H7 (cell line): ENCODE results near the gene PSMB9. TPM values are rescaled to one million over a fixed set of nuclear protein-coding genes. Genes with fewer than 3 reads are reported as not detected.

ENCODE experiments used
- DNase-seq: peaks from one replicate; pipeline ENCODE4 v3.0.0; 2012
- H3K27me3 ChIP-seq: 2 replicates; pipeline ENCODE4 v1.6.0; 2011; ENCODE audit warnings: mild to moderate bottlenecking, low read length; ENCODE audit not compliant: control insufficient read depth, insufficient read depth
- H3K36me3 ChIP-seq: replicated peaks from 2 replicates; pipeline ENCODE4 v1.5.1; 2011; ENCODE audit warnings: low read length; ENCODE audit not compliant: control insufficient read depth, insufficient read depth
- H3K4me3 ChIP-seq: 2 replicates; pipeline ENCODE4 v1.5.1; 2011; ENCODE audit warnings: low read depth, mild to moderate bottlenecking, control low read depth, low read length, moderate library complexity; ENCODE audit not compliant: insufficient read depth
- total RNA-seq: library from RNA; depleted of rRNA; stranded (reverse); fragments of >200 nt; shearing (Covaris generic); gene quantifications from 2 replicates; pipeline ENCODE4 v1.2.3, GENCODE V29; 2014

The PSMB9 gene
- total RNA-seq, 1 experiment from 2014 or later, result not detected

DNA sequence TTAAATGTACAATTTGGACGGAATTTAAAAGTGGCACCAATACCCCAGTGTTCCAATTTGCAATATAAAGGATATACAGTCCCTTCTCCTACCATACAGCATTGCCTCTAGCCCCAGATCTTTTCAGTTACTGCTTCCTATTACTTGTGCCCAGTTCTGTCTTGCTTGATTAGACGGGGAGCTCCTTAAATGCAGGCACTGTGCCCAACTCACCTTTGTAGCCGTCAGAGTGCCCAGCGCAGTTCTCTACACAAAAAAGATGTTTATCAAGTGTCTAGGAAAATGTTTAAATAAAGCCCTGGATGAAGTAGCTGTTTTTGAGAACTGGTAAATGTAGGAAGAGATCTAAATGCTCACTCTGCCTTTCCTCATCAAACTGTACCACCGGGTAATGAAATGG lies 23.1 kb upstream of the PSMB9 start:
- Histone ChIP-seq H3K27me3 (peaks cover 4% of the 10 kb centered on the region; the same call in 1 of the 2 replicates), H3K4me3 (no peak overlapping the region), H3K36me3 (peaks cover 4% of the 10 kb centered on the region)
- DNase-seq, result no peak

DNA sequence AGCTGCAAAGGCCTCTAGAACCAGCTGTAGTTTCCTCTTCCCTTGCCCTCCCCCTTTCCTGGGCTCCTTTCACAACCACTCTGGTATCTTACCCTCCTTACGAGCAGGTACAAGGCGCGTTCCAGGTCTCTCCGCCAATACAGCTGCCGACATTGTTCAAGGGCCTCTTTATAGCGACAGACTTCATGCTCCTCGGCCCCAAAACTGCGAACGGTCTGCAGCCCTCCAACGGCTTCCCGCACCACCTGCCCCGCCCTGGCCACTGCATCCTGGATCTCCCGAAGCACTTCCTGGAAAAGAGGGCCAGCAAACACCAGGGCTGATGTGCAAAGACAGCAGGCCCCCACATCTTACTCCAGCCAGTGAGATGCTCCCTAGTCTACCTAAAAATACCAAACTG lies 21.5 kb upstream of the PSMB9 start:
- Histone ChIP-seq H3K4me3 (no peak overlapping the region), H3K36me3 (peaks cover 4% of the 10 kb centered on the region), H3K27me3 (peaks cover 9% of the 10 kb centered on the region; the same call in 1 of the 2 replicates)
- no peak for DNase-seq

DNA sequence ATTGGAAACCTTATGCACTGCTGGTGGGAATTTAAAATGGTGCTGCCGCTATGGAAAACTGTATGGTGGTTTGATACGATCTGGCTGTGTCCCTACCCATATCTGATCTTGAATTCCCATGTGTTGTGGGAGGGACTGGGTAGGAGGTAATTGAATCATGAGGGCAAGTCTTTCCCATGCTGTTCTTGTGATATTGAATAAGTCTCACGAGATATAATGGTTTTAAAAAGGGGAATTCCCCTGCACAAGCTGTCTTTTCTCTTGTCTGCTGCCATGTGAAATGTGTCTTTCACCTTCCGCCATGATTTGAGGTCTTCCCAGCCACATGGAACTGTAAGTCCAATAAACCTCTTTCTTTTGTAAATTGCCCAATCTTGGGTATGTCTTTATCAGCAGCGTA lies 20.3 kb upstream of the PSMB9 start:
- DNase-seq, result no peak
- peaks cover 14% of the 10 kb centered on the region; the same call in 1 of the 2 replicates for H3K27me3 ChIP-seq
- H3K4me3 ChIP-seq, result no peak overlapping the region
- peaks cover 4% of the 10 kb centered on the region for H3K36me3 ChIP-seq

DNA sequence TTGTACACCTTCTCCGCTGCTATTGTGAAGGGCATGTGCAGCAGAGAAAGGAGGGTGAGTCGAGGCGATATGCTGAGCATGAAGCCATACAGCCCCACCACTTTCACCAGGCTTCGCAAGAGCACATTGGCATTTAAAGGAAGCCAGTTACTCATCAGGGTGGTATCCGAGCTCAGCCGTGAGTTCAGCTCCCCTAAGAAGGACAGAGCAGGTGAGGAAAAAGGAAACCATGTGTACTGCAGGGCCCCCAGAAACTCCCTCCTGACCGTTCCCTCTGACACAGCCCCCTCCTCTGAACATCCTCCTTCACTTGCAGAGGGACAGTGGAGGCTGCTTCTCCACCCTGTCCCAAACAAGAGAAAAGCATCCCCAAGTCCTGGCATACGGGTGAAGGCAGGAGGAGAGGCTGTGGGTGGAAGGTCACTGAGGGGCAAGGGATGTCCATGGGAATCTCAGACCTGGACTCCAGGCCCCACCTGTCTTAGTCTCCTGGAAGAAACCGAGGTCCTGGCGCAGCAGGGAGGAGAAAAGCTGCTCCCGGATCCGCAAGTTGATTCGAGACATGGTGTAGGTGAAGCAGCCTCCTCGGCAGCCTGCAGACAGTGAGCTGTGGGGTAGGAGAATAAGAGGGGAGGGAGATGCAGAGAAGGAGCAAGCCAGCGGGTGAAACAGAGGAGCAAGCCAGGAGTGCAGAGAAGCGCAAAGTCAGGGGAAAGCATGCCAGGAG lies 18.7 kb upstream of the PSMB9 start:
- DNase-seq, result no peak
- H3K27me3 ChIP-seq, result peaks cover 16% of the 10 kb centered on the region; the same call in 1 of the 2 replicates
- no peak overlapping the region for H3K4me3 ChIP-seq
- peaks cover 2% of the 10 kb centered on the region for H3K36me3 ChIP-seq

DNA sequence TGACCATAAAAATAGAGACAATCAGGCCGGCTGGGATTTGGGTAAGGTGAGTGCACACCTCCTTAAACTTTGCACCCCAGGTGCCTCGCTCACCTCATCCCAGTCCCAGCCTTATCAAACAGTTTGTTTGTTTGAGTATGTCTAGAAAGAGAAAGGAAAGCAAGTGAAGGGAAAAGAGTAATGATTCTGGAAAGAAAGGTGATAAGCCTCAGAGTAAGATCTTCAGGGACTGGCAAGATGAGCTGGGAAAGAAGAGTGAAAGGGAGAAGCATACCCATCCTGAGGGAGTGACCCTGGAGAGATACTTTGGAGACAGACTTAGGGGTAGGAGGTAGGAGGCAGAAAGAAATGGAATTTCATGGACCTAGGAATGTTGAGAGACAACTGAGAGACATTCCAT lies 17.1 kb upstream of the PSMB9 start:
- Histone ChIP-seq H3K4me3 (no peak overlapping the region), H3K27me3 (peaks cover 22% of the 10 kb centered on the region; the same call in 1 of the 2 replicates), H3K36me3 (peaks cover 2% of the 10 kb centered on the region)
- DNase-seq, result no peak

- H3K36me3 ChIP-seq, result peaks cover 2% of the 10 kb centered on the region
- peaks cover 28% of the 10 kb centered on the region for H3K27me3 ChIP-seq
- peak overlapping the region; percentile 83 for H3K4me3 ChIP-seq
- DNase-seq, result no peak
Observed at GRCh38 chr6:32837651-32838113, 16.3 kb upstream of the PSMB9 start.

DNA sequence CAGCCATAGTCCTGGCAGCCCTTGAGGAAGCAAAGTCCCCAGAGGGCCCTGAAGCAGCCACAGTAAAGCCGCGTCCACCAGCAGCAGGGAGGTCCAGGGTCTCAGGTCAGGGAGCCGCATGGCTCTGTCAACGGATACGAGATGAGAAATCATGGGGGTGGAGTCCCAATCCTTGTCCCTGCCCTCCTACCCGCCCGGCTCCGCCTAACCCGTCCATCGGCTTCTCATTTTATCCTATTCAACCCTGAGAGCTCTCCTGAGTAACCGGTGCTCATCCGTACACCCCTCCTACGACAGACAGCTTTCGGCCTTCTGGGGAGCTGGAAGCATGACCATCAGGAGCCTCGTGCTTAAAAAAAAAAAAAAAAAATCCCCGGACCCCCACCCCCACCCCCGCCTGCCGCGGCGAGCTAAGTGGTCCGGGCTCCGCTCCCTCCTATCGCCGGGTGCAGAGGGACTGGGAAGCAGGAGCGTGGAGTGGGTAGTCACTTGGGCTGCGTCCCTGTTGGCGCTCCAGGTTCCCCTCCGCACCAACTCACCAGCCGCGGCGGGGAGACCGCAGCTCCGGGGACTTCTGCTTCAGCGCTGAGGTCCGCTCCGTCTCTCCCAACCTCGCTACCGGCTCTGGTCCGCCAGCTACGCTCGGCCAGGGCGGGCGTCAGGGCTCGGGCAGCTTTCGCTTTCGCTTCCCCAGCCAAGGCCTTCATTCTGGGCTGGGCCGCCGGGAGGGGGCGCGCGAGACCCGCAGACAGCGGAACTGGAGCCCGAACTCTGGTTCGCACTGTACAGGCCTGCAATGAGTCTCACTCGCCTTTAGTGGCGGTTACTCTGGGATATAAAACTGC lies 15.7 kb upstream of the PSMB9 start, which contains the start of gene TAP2:
Gene TAP2 (minus strand): TSS at position 626 of the 845 bp plus-strand sequence. CDS start 506 bp downstream, at position 120.
- peak; percentile 96 for DNase-seq
- Histone ChIP-seq H3K4me3 (peak within 1 kb of the TSS; percentile 83), H3K27me3 (peaks cover 35% of the 10 kb centered on the region), H3K36me3 (peaks cover 2% of the 10 kb centered on the region)

GRCh38 chr6:32839356-32839755 lies 14.6 kb upstream of the PSMB9 start:
- Histone ChIP-seq H3K4me3 (no peak overlapping the region), H3K36me3 (peaks cover 2% of the 10 kb centered on the region)
- no peak for DNase-seq

DNA sequence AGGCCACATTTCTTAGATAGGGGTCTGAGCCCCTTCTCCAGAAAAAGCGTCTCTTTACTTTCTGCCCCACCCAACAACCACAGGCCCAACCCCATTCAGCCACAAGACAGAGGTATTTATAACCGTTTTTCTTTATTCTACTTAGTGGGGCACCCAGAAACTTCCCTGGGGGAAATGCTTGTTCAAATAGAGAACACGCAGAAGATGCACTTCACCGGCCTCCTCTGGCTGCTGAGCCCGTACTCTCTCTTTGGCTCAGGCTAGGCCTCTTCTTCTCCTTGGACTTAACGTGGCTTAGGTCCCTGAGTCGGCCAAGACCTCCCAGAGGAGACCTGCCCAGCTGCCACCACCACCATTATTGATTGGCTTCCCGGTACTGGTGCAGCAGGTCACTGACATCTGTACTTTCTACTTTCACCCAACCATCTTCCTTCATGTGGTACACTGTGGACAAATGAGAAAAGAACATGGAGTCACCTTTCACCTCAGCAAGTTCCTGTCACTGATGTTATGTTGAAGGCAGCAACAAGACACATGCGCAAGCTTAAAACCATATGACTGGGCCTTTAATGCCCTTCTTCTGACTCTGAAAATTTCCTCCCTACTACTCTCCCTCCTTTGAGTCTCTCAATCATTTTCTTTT lies 13.3 kb upstream of the PSMB9 start:
- DNase-seq, result no peak
- no peaks in the 10 kb centered on the region; the same call in 1 of the 2 replicates for H3K36me3 ChIP-seq
- H3K4me3 ChIP-seq, result no peak overlapping the region
- peaks cover 52% of the 10 kb centered on the region for H3K27me3 ChIP-seq

More at GRCh38 chr6:32839356-32839755, 14.6 kb upstream of the PSMB9 start:
- H3K27me3 ChIP-seq, result peaks cover 45% of the 10 kb centered on the region

DNA sequence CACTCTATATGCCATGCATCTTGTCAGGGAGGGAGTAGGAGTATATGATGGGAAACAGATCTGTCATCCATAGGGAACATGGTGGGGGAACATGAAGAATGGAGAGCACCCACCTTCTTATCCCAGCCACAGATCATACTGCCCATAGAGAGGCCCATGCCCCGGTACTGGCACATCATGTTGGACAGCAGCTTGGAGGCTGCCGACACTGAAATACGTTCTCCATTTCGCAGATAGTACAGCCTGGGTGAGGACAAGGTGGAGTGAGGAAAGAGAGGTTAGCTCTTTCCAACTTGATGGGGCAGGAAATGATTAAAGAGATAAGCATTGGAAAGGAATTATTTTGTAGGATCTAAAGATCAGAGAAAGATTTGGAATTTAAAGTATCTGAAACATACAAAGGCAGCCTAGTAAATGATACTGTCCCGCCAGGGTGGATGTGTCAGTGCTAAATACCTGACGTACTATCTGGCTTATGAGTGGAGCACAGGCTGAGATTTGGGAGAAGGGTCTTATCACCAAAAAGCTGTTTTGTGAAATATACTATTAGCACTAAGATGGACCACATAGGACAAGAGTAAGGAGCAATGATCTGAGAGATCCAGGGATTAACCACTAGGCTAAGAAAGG lies 11.9 kb upstream of the PSMB9 start:
- Histone ChIP-seq H3K4me3 (no peak overlapping the region), H3K27me3 (peaks cover 49% of the 10 kb centered on the region), H3K36me3 (no peaks in the 10 kb centered on the region; the same call in none of the 2 replicates)
- no peak for DNase-seq

DNA sequence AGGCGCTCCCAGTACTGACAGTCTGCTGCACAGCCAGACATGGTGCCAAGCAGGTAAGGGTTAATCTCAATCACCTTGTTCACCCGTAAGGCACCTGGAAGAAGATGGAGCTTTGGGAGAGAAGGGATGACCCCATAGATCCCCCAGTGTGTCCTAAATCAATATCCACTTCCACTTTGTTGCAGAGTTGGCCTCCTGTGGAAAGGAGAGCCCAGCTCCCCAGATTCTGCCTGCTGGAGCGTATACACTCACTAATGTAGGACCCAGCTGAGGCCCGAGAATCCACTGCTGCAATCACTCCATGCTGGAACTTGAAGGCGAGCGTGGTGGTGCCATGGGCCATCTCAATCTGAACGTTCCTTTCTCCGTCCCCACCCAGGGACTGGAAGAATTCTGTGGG lies 11.3 kb upstream of the PSMB9 start:
- Histone ChIP-seq H3K4me3 (no peak overlapping the region), H3K36me3 (no peaks in the 10 kb centered on the region; the same call in none of the 2 replicates), H3K27me3 (peaks cover 51% of the 10 kb centered on the region)
- DNase-seq, result no peak

DNA sequence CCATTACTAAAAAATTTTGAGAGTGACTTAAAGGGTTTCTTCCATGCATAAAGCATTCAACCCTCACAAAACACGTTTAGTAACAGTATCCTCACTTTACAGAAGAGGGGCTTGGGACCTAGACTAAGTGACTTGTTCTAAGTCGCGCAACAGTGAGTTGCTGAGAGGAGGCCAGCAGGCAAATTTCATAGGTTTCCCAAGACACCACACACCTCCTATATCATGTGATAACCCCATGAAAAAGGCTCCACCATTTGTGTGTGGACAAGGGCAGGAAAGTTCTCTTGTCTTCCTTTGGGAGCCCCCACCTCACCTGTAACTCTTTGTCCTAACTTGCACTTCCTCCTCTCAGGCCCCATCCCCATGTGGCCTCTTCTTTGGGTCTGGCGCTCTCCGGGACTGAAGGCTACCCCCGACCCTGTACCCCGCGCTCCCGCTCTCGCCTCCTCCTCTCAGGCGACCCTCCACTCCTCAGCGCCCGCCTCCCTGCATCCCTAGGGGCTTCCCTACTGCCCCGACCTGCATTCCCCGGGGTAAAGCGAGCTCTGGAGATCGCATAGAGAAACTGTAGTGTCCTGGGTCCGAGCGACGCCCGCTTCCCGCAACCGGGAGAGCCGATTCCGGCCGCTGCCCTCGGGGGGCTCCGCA lies 10.5 kb upstream of the PSMB9 start:
- peak overlapping the region; percentile 49 for H3K4me3 ChIP-seq
- peaks cover 48% of the 10 kb centered on the region for H3K27me3 ChIP-seq
- DNase-seq, result peak; percentile 77
- no peaks in the 10 kb centered on the region; the same call in none of the 2 replicates for H3K36me3 ChIP-seq

DNA sequence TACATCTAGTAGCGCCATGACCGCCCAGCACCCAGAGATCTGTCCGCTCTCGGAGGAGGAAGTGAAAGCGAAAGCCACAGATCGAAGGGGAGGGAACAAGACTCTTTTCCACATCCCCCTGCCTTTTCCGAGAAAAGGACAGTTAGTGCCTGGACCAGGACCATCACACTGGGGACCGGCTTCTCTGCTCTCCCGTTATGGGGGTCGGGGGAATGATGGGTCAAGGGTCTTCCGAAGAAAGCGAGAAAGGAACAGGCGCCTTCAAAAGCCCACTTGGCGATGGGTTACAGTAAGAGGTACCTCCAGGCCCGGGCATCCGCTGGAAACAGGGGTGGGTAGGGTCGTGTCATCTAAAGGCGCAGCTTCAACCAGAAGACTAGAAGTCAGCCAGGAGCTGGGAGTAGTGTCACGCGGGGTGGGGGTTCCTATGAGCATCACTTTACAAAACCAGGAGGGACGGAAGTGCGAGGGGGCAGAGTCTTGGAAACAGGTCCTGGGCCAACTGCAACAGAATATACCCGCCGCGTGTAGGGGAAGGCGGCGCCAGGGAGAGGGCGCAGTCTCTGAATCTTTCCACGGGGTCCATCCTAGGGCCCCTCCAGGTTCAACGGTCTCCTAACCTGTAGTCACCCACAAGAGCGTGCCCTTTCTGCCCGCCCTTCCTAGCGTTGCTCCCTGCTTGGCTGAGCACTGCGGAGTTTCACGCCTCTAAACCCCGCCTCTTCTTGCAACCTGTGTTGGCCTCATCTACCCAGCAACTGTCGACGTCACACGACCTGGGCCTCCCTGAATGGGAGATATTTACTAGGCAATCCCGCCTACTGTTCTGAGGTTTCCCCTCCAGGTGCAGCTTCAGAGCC lies 9.8 kb upstream of the PSMB9 start, which contains the start of gene PSMB8:
Gene PSMB8 (minus strand): TSS at position 69 of the 860 bp plus-strand sequence. CDS start 51 bp downstream, at position 18.
- Histone ChIP-seq H3K36me3 (no peaks in the 10 kb centered on the region; the same call in none of the 2 replicates), H3K4me3 (peak within 1 kb of the TSS; percentile 49), H3K27me3 (peaks cover 54% of the 10 kb centered on the region)
- DNase-seq, result peak; percentile 94
